Rectal smooth muscle tissue (tissue), 1 donor: ENCODE data around the gene ANP32E.

Experiments used
- H3K27ac ChIP-seq: one replicate; pipeline ENCODE4 v1.7.0; 2013; ENCODE audit warnings: low read depth, low read length, inconsistent platforms
- H3K27me3 ChIP-seq: one replicate; pipeline ENCODE4 v1.7.0; 2013; ENCODE audit warnings: low read length; ENCODE audit not compliant: control insufficient read depth, insufficient read depth
- H3K36me3 ChIP-seq: one replicate; pipeline ENCODE4 v1.7.0; 2013; ENCODE audit warnings: low read length; ENCODE audit not compliant: control insufficient read depth, insufficient read depth
- H3K4me1 ChIP-seq: one replicate; pipeline ENCODE4 v1.7.0; 2013; ENCODE audit warnings: low read length; ENCODE audit not compliant: control insufficient read depth, insufficient read depth
- H3K4me3 ChIP-seq: one replicate; pipeline ENCODE4 v1.7.0; 2013; ENCODE audit warnings: low read length
- H3K9ac ChIP-seq: one replicate; pipeline ENCODE4 v1.7.0; 2013; ENCODE audit warnings: low read length

ANP32E gene

DNA sequence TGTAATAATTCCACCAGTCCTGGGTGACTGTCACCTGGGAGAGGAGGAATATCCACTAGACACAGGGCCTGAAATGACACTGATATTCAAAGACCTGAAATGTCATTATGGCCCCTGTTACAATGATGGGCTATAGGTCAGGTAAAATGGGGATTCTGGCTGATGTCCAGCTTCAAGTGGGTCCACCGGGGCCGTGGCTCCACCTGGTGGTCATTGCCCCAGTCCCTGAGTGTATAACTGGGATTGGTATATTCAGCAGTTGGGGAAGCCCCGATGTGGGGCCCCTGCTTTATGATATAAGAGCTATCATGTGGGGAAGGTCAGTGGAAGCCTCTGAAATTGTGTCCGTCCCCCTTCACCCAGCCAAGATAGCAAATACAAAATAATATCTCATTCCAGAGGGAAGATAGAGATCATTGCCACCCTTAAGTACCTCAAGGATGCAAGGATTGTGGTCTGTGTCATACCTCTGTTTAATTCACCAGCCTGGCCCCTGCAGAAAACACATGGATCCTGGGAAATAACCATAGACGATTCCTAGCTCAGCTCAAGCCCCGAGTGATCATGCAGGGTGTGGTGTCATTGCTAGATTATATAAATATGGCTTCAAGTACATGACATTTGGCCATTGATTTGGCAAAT lies 66.8 kb downstream of the ANP32E start:
- peaks cover 7% of the 10 kb centered on the region for H3K4me1 ChIP-seq
- H3K27ac ChIP-seq = no peak overlapping the region
- no peak overlapping the region for H3K4me3 ChIP-seq
- H3K27me3 ChIP-seq = no peaks in the 10 kb centered on the region
- H3K9ac ChIP-seq = no peak overlapping the region
- no peaks in the 10 kb centered on the region for H3K36me3 ChIP-seq
